ENCODE data around the gene TOB1. TPM values are rescaled to one million over a fixed set of nuclear protein-coding genes. Genes with fewer than 3 reads are reported as not detected.

The TOB1 gene
- total and polyA plus RNA-seq, 9 of the 15 experiments (the other 6 are each of a cell fraction or from before 2014, with no cell fraction given): 4.8 to 63.7 (median 13.2) TPM

- Histone ChIP-seq H4K20me1 (replicated peaks; ENCODE audit: control insufficient read depth, insufficient read depth, low read length) (no peaks in the 10 kb centered on the region), H3K4me1 (replicated peaks in 1 of 2; ENCODE audit: control insufficient read depth in 2 of 2, insufficient read depth in 2 of 2, low read length in 2 of 2) (peaks cover 19 to 23% of the 10 kb centered on the region in 2 experiments; a peak in 4 of 5 replicates), H3K4me3 (no peak overlapping the region), H3K27me3 (ENCODE audit: control insufficient read depth in 2 of 2, insufficient read depth in 2 of 2, low read length in 2 of 2) (no peaks in the 10 kb centered on the region), H3K9me3 (replicated peaks; ENCODE audit: control insufficient read depth, insufficient read depth, low read depth, low read length) (peaks cover 3% of the 10 kb centered on the region), H2AFZ (ENCODE audit: low read depth, low read length) (no peak overlapping the region), H3K79me2 (ENCODE audit: control insufficient read depth, insufficient read depth, low read length) (no peaks in the 10 kb centered on the region), H3K27ac (ENCODE audit: extremely low read depth, low read depth, low read length) (no peak overlapping the region), H3K9me1 (ENCODE audit: control insufficient read depth, insufficient read depth, low read length) (no peaks in the 10 kb centered on the region), H3K9ac (ENCODE audit: insufficient read depth in 1 of 2, low read depth in 2 of 2, low read length in 2 of 2) (peak overlapping the region in 1 of 2 experiments; percentile 78; a peak in 2 of 4 replicates), H3K4me2 (ENCODE audit: insufficient read depth, low read length) (no peak overlapping the region), H3K36me3 (ENCODE audit: control insufficient read depth, insufficient read depth, low read length) (no peaks in the 10 kb centered on the region)
- 82% methylated on average over 7 of the region's 7 CpGs for WGBS (ENCODE audit: insufficient coverage, low coverage, missing lambda C conversion rate)
- no peak for FAIRE-seq
- CTCF ChIA-PET (ENCODE audit: low intra/inter-chr PET ratio): no interaction called here
- TF ChIP-seq ZNF79 (CRISPR knock-in tag; IDR thresholded peaks at IDR 0.05; ENCODE audit: low read depth) (no peak), ZNF780A (CRISPR knock-in tag; IDR thresholded peaks at IDR 0.05) (no peak), TCFL5 (CRISPR knock-in tag; conservative IDR thresholded peaks at IDR 0.05) (no peak), SNAPC5 (CRISPR knock-in tag; IDR thresholded peaks at IDR 0.05) (no peak), ESRRA (IDR thresholded peaks at IDR 0.05; ENCODE audit: borderline replicate concordance, low read depth) (no peak), NFE2 (IDR thresholded peaks at IDR 0.05; ENCODE audit: low read depth) (no peak), NR0B1 (IDR thresholded peaks at IDR 0.05; ENCODE audit: partially characterized antibody) (no peak)
- POLR2A ChIA-PET: interaction anchor here (0.6 to 3.1 kb wide), 2 partner anchors 17 to 74 kb away, joined by 3 to 48 read pairs; partner anchors contain the start of gene TOB1
- no TSS peak for BruUV-seq (replicated peaks)
- no peak for ATAC-seq
- no peak for DNase-seq (ENCODE audit: extremely low read depth in 1 of 4, low spot score in 3 of 4)
- in situ Hi-C loops (cut with MboI): no loop called here
- intact Hi-C loops (cut with micrococcal nuclease): no loop called here
Observed at GRCh38 chr17:50882851-50883250, 16.7 kb upstream of the TOB1 start.

All from K562 (cell line).